ENCODE measurements around the gene PDGFD.

DNA sequence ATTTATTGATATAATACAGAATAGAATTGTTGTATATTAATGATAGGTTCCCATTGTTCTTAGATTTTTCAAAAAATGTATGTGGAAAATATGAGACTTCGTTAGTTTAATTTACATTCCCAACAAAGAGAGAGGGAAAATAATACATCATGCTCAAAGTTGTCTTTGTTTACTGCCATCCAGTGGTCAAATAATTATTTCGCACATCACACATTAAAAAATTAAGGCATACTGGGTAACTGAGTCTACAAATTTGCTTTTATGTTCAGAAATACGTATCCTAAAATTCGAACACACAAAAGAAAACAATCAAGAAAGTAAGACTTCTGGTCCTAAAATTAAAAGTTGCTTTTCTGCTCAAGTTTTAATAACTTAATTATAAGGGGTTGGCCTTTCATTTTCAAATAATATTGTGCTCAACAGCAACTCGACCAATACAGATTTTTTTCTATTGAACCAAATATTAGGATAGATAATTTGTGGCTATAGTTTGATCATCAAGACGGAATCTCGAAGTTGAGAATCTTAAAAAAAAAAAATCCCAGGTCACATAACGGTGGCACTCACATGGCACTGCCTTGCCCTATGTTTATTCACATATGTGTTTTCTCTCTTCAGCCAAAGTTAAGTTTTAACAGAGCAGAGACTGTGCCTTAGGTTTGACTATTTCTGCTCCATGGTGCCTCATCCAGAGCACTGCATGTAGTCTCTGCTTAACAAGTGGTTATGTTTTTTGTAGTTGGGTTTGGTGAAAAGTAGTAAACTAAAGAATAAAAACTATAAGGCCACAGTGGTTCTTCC, 12.3 kb downstream of the PDGFD start:
- TF ChIP-seq, protein P1, sequence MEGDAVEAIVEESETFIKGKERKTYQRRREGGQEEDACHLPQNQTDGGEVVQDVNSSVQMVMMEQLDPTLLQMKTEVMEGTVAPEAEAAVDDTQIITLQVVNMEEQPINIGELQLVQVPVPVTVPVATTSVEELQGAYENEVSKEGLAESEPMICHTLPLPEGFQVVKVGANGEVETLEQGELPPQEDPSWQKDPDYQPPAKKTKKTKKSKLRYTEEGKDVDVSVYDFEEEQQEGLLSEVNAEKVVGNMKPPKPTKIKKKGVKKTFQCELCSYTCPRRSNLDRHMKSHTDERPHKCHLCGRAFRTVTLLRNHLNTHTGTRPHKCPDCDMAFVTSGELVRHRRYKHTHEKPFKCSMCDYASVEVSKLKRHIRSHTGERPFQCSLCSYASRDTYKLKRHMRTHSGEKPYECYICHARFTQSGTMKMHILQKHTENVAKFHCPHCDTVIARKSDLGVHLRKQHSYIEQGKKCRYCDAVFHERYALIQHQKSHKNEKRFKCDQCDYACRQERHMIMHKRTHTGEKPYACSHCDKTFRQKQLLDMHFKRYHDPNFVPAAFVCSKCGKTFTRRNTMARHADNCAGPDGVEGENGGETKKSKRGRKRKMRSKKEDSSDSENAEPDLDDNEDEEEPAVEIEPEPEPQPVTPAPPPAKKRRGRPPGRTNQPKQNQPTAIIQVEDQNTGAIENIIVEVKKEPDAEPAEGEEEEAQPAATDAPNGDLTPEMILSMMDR (IDR thresholded peaks at IDR 0.05), result no peak
- TF ChIP-seq EP300 (IDR thresholded peaks at IDR 0.05) (no peak), POLR2A (IDR thresholded peaks at IDR 0.05) (no peak)

Data from ovary (tissue), 3 donors.